Measurements from ENCODE around the gene XRCC5.
A peak's percentile ranks its signal among the peaks of the same experiment; 100 is the strongest.
"Not testable (repeated sequence)": the region's sequence is repeated elsewhere in the genome, so short reads cannot be mapped to it uniquely, and the experiment has no call there.

The XRCC5 gene

GRCh38 chr2:216192931-216193330 lies 83.8 kb downstream of the XRCC5 start:
- no peak for DNase-seq (ENCODE audit: low read depth in 1 of 2, low spot score in 1 of 2)

- no peak for DNase-seq (ENCODE audit: low read depth in 1 of 2, low spot score in 1 of 2)
Observed at GRCh38 chr2:216194013-216194412, 84.9 kb downstream of the XRCC5 start.

GRCh38 chr2:216194561-216194960 lies 85.4 kb downstream of the XRCC5 start:
- no peak for DNase-seq (ENCODE audit: low read depth in 1 of 2, low spot score in 1 of 2)

- peak in 1 of 2 donors; percentile 25 for DNase-seq (ENCODE audit: low read depth in 1 of 2, low spot score in 1 of 2)
Observed at GRCh38 chr2:216195565-216196029, 86.4 kb downstream of the XRCC5 start.

GRCh38 chr2:216201692-216202306 lies 92.7 kb downstream of the XRCC5 start:
- no peak for DNase-seq (ENCODE audit: low read depth in 1 of 2, low spot score in 1 of 2)

- no peak for DNase-seq (ENCODE audit: low read depth in 1 of 2, low spot score in 1 of 2)
Observed at GRCh38 chr2:216202626-216203250, 93.6 kb downstream of the XRCC5 start.

- no peak for DNase-seq (ENCODE audit: low read depth in 1 of 2, low spot score in 1 of 2)
Observed at GRCh38 chr2:216205486-216205885, 96.3 kb downstream of the XRCC5 start.

GRCh38 chr2:216206041-216206703 lies 97.0 kb downstream of the XRCC5 start:
- DNase-seq (ENCODE audit: low read depth in 1 of 2, low spot score in 1 of 2), result no peak

- no peak for DNase-seq (ENCODE audit: low read depth in 1 of 2, low spot score in 1 of 2)
Observed at GRCh38 chr2:216206821-216207220, 97.7 kb downstream of the XRCC5 start.

GRCh38 chr2:216208661-216209060 lies 99.5 kb downstream of the XRCC5 start:
- DNase-seq (ENCODE audit: low read depth in 1 of 2, low spot score in 1 of 2), result not testable (repeated sequence)

GRCh38 chr2:216210701-216211540 lies 101.8 kb downstream of the XRCC5 start:
- DNase-seq (ENCODE audit: low read depth in 1 of 2, low spot score in 1 of 2), result no peak

GRCh38 chr2:216211614-216212145 lies 102.5 kb downstream of the XRCC5 start:
- DNase-seq (ENCODE audit: low read depth in 1 of 2, low spot score in 1 of 2), result no peak

GRCh38 chr2:216214768-216215167 lies 105.6 kb downstream of the XRCC5 start:
- no peak for DNase-seq (ENCODE audit: low read depth in 1 of 2, low spot score in 1 of 2)

GRCh38 chr2:216215658-216216390 lies 106.7 kb downstream of the XRCC5 start:
- DNase-seq (ENCODE audit: low read depth in 1 of 2, low spot score in 1 of 2), result no peak

- DNase-seq (ENCODE audit: low read depth in 1 of 2, low spot score in 1 of 2), result no peak
Observed at GRCh38 chr2:216216951-216217903, 108.1 kb downstream of the XRCC5 start.

- DNase-seq (ENCODE audit: low read depth in 1 of 2, low spot score in 1 of 2), result no peak
Observed at GRCh38 chr2:216217904-216218260, 108.7 kb downstream of the XRCC5 start.

- no peak for DNase-seq (ENCODE audit: low read depth in 1 of 2, low spot score in 1 of 2)
Observed at GRCh38 chr2:216219861-216220260, 110.7 kb downstream of the XRCC5 start.

GRCh38 chr2:216220976-216221375 lies 111.8 kb downstream of the XRCC5 start:
- DNase-seq (ENCODE audit: low read depth in 1 of 2, low spot score in 1 of 2), result no peak

- no peak for DNase-seq (ENCODE audit: low read depth in 1 of 2, low spot score in 1 of 2)
Observed at GRCh38 chr2:216221811-216222210, 112.7 kb downstream of the XRCC5 start.
